ENCODE results near the gene ZNF710. TPM values are rescaled to one million over a fixed set of nuclear protein-coding genes. Genes with fewer than 3 reads are reported as not detected.

The ZNF710 gene
- total RNA-seq, 1 donor from 2014 or later, result 8.7 TPM

DNA sequence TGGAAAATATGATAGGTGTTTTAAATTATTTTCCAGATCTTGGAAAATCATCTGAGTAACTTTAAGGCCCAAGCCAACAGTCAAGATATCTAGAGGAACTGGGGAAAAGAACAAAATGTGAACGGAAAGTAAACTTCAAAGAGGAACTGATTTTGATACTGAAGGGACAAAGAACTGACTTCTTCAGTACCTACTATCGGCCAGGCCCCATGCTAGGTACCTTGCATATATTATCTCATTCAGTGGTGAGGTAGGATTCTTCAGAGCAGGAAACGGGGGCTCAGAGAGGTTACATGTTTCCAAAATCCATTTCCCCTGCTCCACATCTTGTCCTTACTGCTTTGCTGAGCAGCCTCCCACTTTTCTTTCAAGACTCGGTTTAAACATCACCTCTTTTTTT lies 9.8 kb upstream of the ZNF710 start:
- no peak for DNase-seq (ENCODE audit: low read depth in 2 of 2)

DNA sequence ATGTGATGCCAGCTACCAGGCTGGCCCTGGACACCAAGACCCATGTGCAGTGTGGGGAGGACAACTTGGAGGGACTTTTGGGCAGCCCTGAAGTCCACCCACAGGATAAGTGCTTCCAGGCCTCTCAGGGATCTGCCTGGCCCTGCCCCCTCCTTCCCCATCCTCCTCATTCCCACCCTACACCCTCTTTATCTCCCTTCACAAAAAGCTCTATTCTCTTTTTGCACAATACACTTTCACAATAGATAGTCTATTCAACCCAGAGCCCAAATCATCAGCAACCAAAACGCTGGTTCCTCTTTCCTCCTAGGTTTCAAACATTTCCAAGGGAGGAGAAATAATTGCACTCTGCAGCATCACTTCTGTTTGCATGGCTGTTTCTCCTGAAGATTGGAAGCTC lies 7.8 kb upstream of the ZNF710 start:
- DNase-seq (ENCODE audit: low read depth in 2 of 2), result no peak

DNA sequence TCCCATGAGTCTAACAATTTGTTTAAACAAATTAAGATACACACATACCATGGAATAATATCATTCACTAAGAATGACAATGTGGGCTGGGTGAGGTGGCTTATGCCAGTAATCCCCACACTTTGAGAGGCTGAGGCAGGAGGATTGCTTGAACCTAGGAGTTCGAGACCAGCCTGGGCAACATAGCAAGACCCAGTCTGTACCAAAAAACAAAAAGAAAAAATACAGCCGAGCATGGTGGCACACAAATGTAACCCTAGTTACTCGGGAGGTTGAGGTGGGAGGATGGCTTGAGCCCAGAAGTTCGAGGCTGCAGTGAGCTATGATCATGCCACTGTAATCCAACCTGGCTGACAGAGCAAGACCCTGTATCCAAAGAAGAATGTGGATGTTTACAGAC lies 4.0 kb upstream of the ZNF710 start:
- DNase-seq (ENCODE audit: low read depth in 2 of 2), result no peak

DNA sequence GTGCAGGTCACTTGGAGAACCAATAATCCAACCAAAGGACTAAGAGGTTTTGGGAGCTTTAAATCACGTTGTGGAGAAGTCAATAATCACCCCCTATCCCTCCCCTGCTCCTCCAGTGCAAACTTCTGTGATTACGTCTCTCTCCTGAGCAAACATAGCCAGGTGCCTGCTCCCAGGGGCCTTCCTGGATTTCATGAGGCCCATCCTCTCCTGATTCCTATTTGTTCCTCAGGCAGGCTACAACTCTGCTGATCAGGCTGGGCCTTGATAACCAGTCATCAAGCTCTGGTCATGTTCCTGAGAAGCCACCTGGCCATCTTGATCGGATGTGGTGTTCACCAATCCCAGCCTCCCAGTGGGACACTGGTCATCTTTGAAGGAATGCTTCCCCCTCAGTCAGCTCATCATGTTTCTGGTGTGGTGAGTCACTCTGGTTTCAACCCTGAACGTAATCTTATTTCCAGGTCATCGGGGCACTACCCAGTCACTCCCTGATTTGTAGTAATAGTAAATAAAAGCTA lies 2.9 kb upstream of the ZNF710 start:
- peak in 1 of 2 donors; percentile 55 for DNase-seq (ENCODE audit: low read depth in 2 of 2)

DNA sequence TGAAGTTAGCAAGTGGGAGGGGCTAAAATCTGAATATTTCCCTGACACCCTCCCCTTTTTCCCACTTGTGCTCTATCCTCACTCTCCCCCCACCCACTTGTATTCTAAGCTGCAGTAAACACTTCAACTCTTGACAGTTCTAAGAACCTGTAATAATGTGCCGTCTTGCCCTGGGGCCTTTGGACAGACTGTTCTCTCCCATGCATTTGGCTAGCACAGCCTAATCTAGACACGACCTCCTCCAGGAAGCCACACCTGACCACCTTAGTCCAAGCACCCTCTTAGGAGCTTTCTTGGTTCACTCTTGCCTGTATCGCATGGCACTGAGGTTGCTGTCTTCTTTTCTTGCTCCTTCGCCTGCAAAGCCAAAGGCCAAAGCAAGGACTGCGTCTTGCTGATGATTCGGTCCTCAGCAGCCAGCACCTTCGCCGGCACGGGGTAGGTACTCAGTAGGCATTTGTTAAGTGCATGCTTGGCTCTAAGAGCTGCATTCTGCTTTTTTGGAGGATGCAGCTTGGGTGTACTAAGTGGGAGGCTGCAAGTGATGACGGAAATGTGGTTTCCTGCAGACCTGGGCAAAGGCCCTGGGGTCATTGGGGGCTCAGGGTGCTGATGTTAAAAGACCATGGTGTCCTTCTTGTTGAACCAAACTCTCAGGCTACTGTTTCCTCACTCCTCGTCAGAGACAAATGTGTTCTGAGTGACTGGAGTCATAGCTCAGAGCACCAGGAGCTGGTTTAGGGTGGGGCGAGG lies 2.0 kb upstream of the ZNF710 start:
- DNase-seq (ENCODE audit: low read depth in 2 of 2), result no peak

DNA sequence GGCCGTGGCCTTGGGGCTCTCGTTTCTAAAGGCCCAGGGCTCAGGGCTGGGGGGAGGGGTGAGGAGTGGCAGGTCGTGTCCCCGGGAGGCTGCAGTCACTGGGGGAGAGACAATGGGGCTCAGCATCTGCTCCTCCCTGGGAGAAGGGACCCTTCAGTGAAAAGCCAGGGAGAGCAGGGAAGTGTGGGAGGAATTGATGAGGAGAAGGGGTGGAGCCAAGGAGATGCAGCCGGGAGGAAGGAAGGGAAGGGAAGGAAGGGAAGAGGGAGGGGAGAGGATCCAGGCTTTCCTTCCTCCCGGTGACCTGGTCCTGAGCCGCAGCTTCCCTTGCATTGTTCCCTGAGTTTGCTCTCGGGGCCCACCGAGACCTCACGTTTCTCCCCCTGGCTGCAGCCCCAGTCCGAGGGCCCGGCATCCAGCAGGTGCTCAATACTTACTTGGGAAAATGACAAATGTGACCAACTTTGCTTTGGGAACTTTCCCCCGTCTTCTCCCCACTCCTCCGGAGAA lies 1.4 kb upstream of the ZNF710 start:
- DNase-seq (ENCODE audit: low read depth in 2 of 2), result no peak

DNA sequence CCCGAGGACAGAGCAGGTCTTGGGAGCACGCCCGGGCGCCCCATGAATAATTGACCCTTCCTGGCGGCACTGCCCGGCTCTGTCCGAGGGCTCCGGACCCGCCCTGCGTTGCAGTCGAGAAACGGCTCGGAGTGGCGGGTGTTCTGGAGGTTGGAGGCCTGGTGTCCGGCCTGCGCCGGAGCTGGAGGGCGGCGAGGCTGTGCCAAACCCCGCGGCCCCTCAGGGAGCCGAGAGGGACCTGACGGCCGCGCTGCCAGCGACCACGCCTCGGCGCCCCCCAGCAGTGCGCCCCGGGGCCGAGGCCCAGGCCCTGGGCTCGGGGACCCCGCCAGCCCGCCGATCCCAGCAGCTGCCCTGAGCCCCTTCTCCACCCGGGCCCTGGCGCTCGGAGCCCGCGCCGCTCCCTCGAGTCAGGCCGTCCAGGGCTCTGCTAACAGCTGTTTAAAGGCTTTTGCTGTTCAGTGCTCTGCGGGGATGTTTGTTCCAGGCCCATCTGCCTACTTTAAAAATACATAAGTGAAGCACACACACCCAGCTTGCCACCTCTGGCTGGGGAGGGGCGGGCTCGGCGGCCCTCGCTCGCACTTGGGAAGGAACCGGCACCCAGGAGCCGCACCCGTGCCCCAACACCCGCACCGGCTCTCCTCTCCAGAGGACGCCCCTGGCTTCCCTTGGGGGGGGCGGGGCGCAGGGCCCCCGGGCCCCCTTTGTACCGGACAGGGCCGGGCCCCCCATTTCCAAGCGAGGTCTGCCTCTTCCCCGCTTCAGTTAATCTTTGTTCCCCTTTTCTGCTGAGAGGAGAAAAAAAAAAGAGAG lies 730 bp upstream of the ZNF710 start:
- DNase-seq (ENCODE audit: low read depth in 2 of 2), result peak in 1 of 2 donors; percentile 24

DNA sequence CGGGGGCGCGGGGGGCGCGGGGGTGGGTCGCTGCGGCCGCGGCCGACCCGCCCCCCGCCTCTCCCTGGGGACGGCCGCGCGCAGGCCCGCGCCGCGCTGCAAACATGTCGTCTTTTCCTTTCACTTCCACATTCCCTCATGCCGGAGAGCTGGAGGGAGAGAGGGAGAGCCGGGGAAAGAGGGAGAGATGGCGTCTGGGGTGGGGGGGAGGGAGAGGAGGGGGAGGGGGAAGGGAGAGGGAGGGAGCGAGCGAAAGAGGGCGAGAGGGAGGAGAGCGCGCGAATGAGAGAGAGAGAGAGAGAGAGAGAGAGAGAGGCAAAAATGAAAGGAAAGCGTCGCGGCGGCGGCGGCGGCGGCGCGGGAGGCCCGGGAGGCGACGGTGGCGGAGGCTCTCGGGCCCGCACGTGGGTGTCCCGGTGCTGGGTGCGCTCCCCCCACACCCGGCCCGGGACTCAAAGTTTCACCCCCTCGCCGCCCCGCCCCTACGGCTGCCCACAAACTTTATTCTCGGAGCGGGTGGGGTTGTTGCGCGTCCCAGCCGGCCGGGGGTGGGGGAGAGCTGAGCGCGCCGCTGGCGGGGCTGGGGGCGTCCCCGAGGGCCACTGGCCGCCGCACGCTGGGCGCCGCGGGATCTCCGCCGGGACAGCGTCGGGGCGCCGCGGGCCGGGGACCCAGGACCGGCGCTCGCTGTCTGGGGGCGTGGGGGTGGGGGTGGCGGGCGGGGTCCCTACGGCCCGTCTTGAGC lies 731 bp downstream of the ZNF710 start:
- peak; percentile 18 to 45 for DNase-seq (ENCODE audit: low read depth in 2 of 2)

DNA sequence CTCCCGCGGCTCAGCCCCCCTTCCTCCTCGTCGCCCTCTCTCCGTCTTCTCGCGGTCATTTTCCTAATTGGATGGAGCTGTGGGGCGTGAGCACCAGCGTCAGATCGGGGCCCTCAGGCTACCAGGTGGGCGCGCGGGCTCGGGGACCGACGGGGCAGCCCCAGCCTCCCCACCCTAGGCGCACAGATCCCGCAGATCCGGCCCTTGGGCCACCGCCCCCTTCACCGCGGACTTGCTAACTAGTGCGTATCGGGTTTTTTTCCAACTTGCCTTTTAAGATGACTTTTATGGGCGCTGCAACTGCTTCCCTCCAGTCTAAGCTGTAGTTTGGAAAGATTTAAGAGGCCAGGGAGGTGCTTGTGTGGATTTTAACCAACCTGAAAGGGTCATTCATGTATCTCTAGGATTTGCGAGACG lies 1.3 kb downstream of the ZNF710 start:
- peak in 1 of 2 donors; percentile 38 for DNase-seq (ENCODE audit: low read depth in 2 of 2)

DNA sequence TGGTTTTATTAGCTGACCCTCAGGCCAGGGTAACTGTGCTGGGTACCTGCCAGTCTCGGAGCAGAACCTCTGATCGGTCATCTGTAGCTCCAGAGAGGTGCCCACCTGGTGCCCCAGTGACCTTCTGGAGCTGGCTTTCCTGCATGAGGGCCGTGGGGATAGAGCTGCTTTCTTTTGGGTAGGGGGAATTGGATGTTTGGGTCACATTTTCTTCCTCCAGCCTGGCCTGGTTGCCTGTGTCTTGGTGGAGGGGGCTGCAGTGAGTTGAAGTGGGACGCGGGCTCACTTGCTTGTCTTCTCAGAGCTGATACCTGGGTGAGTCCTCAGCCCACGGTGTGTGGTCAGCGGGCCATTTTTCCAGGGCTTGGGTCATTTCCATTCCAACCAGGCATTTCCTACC lies 2.6 kb downstream of the ZNF710 start:
- DNase-seq (ENCODE audit: low read depth in 2 of 2), result no peak

DNA sequence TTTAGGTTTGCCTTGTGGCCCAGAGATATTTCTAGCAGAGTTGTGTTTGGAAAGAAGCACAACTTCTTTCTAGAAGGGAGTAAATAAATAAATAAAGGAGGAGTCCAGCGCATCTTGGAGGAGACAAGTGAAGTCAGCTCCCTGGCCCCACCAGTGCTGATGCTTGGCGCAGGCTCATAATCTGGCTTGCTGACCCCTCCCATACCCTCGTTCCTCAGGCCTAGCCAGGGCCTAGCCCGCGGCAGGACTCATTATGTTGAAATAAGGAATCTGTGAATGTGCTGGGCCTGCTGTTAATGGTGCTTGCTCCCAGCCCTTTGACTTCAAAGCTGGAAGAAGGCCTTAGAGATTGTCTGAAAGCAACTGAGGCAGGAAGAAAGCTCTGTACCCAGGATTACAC lies 3.1 kb downstream of the ZNF710 start:
- no peak for DNase-seq (ENCODE audit: low read depth in 2 of 2)

DNA sequence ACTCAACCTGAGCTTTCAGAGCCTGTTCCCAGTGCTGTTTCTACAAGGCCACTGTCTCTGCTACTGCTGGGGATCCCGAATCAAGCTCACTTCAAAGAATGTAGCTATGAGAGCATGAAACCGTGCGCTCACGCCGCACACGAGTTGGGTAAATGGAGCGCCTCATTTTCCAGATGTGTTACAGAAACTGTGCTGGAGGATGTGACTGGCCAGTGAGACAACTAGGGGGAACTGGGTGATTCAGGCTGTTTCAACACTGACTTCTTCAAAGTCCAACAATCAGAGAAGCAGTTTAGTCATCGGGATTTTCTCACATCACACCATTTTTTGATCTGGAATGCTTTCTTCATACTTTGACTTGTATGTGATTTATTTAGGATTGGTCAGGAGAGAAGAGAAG lies 3.5 kb downstream of the ZNF710 start:
- DNase-seq (ENCODE audit: low read depth in 2 of 2), result peak in 1 of 2 donors; percentile 65

DNA sequence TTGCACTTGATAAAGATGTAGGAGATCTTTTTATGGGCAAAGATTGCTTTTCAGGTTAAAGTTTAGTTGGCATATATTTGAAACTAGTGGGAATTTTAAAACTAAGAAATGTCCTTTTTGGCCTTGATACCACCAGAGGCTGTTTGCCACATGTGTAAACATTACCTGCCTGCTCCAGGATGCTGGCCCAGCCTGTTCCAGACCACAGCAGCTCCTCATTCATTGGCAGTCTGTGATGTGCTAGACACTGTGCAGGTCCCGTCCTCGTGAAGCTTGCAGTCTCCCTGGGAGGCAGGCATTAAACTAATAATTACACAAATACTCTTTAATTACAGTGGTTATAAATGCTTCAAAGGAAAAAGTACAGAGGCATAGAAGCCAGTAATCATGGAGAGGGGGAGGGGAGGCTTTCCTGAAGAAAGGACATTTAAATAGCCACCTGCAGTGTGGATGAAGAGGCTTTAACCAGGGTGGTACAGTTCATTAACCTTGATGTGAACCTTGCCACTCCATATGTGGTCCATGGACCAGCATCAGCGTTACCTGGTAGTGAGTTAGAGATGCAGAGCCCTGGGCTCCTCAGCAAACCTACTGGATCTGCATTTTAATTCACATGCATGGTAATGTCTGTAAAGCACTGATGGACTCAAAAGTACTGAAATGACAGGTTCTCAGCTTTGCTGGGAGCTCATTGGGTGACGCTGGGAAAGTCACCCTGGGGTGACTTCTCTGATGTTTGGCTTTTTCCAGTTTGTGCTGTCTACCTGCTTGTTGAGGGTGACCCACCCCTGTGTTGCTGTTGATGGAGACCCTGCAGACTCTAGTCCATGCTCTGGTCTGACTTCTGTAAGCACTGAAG lies 5.3 kb downstream of the ZNF710 start:
- DNase-seq (ENCODE audit: low read depth in 2 of 2), result no peak

DNA sequence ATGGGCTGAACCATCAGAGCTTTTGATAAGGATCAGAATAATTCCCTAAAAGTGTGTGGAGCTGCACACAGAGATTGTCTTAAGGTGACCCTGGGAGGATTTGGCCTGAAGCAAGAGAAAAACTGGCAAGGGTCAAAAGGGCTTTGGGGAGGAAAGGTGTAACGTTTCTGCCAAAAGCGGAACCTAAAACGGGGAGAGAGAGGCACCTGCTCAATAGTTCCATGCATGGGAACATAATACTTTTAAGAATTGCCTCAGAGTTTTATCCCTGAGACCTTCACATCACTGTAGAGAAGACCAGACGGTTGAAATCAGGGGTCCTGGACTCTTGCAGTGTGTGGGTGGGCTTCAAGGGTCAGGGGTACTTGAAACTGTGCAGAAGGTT lies 5.9 kb downstream of the ZNF710 start:
- DNase-seq (ENCODE audit: low read depth in 2 of 2), result no peak

DNA sequence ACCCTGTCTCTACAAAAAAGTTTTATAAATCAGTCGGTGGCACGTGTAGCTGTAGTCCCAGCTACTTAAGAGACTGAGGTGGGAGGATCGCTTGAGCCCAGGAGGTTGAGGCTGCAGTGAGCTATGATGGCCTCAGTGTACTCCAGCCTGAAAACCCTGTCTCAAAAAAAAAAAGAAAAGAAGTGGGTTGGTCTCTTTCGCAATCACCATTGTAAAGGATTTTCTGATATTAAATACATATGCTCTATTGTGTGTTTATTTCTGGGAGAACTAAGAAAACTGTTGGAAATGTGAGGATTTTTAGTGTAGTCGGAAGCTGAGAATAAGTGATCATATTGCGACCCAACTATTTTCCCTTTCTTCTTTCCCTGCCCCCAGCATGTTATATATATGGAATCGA lies 7.5 kb downstream of the ZNF710 start:
- DNase-seq (ENCODE audit: low read depth in 2 of 2), result no peak

DNA sequence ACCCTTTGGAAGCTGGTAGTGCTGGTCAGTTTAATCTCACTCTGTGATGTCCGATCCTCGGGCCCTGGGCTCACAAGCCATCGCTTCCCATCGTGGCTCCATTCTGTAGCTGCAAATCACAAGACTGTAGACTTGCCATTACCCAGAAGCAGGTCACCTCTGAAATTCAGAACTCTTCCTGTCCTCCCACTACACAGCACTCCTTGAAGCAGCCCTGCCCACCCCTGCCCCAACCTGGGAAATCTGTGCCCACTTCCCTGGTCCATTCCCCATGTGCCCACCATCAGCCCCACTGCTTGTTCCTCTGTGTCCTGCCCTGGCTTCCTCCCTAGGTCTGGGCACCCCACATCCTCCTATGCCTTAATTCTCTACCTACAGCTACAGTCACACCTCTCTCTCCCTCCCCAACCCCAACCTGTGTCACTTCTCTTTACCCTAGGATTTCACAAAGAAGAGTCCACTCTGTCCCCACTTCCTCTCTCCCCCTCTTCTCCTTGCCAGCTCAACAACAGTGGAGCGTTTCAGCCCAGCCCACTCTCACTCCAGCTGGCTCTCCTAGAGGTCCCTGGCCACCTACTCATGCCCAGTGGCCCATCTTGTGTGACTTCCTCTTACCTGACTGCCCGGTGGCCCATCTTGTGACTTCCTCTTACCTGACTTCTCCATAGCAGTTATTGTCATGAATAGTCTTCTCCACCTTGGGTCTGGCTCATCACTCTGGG lies 8.3 kb downstream of the ZNF710 start:
- DNase-seq (ENCODE audit: low read depth in 2 of 2), result no peak

DNA sequence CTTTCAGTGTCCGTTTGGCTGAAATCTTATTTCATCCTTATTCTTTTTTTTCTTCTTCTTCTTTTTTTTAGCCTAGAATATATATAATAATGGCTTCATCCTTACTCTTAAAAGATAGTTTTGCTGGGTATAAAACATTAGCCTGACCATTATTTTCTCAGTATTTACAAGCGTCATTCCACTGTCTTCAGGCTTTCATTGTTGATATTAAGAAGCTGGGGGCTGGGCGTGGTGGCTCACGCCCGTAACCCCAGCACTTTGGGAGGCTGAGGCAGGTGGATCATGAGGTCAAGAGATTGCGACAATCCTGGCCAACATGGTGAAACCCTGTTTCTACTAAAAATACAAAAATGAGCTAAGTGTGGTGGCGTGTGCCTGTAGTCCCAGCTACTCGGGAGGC lies 10.6 kb downstream of the ZNF710 start:
- no peak for DNase-seq (ENCODE audit: low read depth in 2 of 2)

DNA sequence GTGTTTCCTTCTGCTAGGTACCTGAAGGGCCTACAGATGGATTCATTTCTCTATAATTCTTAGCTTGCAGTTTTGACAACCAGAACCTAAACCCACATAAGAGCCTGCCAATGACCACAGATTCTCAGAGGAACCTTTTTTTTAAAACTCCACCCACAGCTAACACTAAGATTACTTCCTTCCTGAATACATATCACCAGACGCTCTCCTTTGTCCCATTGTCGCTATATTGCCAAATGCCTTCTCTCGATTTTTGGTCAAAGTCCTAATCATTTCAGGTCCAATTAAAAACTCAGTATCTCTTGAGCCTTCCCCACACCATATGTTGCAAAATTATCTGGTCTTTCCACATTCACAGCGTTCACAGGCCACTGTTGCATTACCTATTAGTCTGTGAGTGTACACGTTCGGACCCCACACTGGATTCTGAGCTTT lies 12.4 kb downstream of the ZNF710 start:
- DNase-seq (ENCODE audit: low read depth in 2 of 2), result no peak

DNA sequence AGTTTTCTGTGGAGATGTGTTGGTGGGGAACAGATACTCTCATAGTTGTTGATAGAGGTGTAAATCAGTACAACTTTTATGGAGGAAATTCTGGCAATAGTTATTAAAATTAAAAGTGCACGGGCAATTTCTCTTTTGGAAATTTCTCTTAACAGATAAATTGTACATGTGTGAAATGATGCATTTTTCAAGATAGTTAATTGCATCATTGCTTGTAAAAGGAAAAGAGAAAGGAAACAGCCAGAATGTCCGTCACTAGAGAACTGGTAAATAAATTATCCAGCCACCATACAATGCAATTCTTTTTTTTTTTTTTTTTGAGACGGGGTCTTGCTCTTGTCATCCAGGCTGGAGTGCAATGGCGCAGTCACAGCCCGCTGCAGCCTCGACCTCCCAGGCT lies 14.2 kb downstream of the ZNF710 start:
- DNase-seq (ENCODE audit: low read depth in 2 of 2), result no peak

DNA sequence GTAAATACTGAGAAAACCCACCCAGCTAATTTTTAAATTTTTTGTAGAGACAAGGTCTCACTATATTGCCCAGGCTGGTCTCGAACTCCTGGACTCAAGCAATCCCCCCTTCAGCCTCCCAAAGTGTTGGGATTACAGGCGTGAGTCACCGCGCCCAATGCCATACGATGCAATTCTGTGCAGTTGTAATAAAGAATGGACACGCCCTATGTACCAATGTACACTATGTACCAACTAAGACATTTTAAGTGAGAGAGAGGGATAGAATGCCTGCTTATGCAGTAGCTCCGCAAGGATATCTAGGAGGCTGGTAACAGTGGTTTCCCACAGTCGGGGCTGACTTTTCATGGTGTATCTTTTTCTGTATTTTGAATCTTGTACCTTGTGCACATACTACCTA lies 14.6 kb downstream of the ZNF710 start:
- no peak for DNase-seq (ENCODE audit: low read depth in 2 of 2)

Measured in dermis microvascular lymphatic vessel endothelial cell (primary cell).